OCI-LY3 (cell line): ENCODE results near the gene FREY1.

ENCODE experiments used
- H2AFZ ChIP-seq: fragments of 200-600, 300-600 bp; shearing (Covaris generic); 2 replicates; pipeline ENCODE4 v1.6.0; 2014; ENCODE audit warnings: antibody characterized with exemption, low read depth, low read length
- H3K27ac ChIP-seq: fragments of 200-600, 300-600 bp; sonication (generic); 2 replicates; pipeline ENCODE4 v1.5.1; 2014; ENCODE audit warnings: mild to moderate bottlenecking, low read length, moderate library complexity, mixed read lengths
- H3K27me3 ChIP-seq: fragments of 200-600, 300-600 bp; sonication (generic); 2 replicates; pipeline ENCODE4 v1.6.1; 2014; ENCODE audit warnings: low read depth, low read length, mixed read lengths
- H3K36me3 ChIP-seq: fragments of 200-600, 300-600 bp; sonication (generic); replicated peaks from 2 replicates; pipeline ENCODE3; 2014; ENCODE audit warnings: low read depth, low read length, mixed read lengths
- H3K4me1 ChIP-seq: fragments of 300-600, 200-600 bp; sonication (generic); 2 replicates; pipeline ENCODE4 v1.6.1; 2014; ENCODE audit warnings: low read length, mixed read lengths
- H3K4me2 ChIP-seq: fragments of 200-600, 300-600 bp; sonication (generic); 2 replicates; pipeline ENCODE4 v1.6.1; 2014; ENCODE audit warnings: low read length, mixed read lengths
- H3K4me3 ChIP-seq: fragments of 300-600, 200-600 bp; sonication (generic); 2 replicates; pipeline ENCODE4 v1.5.1; 2014; ENCODE audit warnings: antibody characterized with exemption, mild to moderate bottlenecking, low read length, moderate library complexity
- H3K79me2 ChIP-seq: fragments of 300-600, 200-600 bp; shearing (Covaris generic); 2 replicates; pipeline ENCODE4 v1.6.1; 2014; ENCODE audit warnings: mild to moderate bottlenecking, low read length, mixed read lengths
- H3K9ac ChIP-seq: fragments of 300-600, 200-600 bp; shearing (Covaris generic); 2 replicates; pipeline ENCODE4 v1.6.0; 2014; ENCODE audit warnings: mild to moderate bottlenecking, low read length, moderate library complexity
- H3K9me3 ChIP-seq: fragments of 200-600, 300-600 bp; shearing (Covaris generic); 2 replicates; pipeline ENCODE4 v1.6.1; 2014; ENCODE audit warnings: low read length, mixed read lengths; ENCODE audit not compliant: insufficient read depth
- H4K20me1 ChIP-seq: fragments of 200-600, 300-600 bp; sonication (generic); 2 replicates; pipeline ENCODE4 v1.6.1; 2016; ENCODE audit warnings: low read length, mixed read lengths; ENCODE audit not compliant: insufficient read depth
- EZH2phosphoT487 ChIP-seq: fragments of 200-600 bp; shearing (Covaris generic); IDR thresholded peaks from 2 replicates; pipeline ENCODE4 v1.6.1; 2018; ENCODE audit warnings: antibody characterized with exemption, mixed run types, low read depth
- TF ChIP-seq, protein P1 (sequence below): fragments of 200-600, 300-600 bp; sonication (generic); IDR thresholded peaks from 2 replicates; pipeline ENCODE4 v1.5.1; 2014; ENCODE audit warnings: antibody characterized with exemption, low read length, low read depth

The FREY1 gene

DNA sequence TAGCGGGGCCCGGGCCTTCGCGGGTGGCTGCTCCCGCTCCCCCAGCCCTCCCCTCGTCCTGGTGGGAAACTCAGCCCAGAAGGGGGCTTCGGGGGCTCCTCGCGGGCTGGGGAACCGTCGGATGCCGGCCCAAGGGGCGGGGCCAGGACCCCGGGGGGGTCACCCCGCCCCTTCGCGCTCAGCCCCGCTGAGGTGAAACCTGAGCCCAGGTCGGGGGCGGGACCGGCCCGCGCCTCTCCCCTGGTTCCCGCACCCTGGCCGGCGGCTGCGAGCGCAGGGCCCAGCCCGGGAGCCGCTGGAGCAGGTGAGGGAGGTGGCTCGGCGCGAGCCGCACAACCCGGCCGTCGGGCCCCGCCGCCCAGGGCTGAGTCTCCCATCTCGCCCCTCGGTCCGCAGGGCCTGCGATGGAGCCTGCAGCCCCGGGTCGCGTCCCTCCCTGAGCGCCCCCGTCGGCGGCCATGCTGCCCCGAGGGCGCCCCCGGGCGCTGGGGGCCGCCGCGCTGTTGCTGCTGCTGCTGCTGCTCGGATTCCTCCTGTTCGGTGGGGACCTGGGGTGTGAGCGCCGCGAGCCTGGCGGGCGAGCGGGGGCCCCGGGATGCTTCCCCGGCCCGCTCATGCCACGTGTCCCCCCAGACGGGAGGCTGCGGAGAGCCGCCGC is 15.5 kb upstream of the FREY1 start, which contains the start of gene LARGE2:
Gene LARGE2, plus strand, starts transcription at position 232 of the 658 bp plus-strand sequence. Its CDS starts 227 bp downstream, at position 459.
- H3K79me2 ChIP-seq = peaks cover under 1% of the 10 kb centered on the region; the same call in 1 of the 2 replicates
- H3K27me3 ChIP-seq = no peaks in the 10 kb centered on the region
- H3K4me1 ChIP-seq = 0 out of 2 replicates have a peak, but pooled peaks cover 5% of the 10 kb centered on the region
- no peak within 1 kb of the TSS for H3K27ac ChIP-seq
- H3K36me3 ChIP-seq = no peaks in the 10 kb centered on the region
- H3K4me3 ChIP-seq = peak within 1 kb of the TSS; percentile 57
- H2AFZ ChIP-seq = no peak within 1 kb of the TSS
- H4K20me1 ChIP-seq = no peaks in the 10 kb centered on the region
- TF ChIP-seq, protein P1, sequence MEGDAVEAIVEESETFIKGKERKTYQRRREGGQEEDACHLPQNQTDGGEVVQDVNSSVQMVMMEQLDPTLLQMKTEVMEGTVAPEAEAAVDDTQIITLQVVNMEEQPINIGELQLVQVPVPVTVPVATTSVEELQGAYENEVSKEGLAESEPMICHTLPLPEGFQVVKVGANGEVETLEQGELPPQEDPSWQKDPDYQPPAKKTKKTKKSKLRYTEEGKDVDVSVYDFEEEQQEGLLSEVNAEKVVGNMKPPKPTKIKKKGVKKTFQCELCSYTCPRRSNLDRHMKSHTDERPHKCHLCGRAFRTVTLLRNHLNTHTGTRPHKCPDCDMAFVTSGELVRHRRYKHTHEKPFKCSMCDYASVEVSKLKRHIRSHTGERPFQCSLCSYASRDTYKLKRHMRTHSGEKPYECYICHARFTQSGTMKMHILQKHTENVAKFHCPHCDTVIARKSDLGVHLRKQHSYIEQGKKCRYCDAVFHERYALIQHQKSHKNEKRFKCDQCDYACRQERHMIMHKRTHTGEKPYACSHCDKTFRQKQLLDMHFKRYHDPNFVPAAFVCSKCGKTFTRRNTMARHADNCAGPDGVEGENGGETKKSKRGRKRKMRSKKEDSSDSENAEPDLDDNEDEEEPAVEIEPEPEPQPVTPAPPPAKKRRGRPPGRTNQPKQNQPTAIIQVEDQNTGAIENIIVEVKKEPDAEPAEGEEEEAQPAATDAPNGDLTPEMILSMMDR = no peak
- no peak for TF ChIP-seq EZH2phosphoT487
- peak within 1 kb of the TSS; percentile 48 for H3K4me2 ChIP-seq
- no peak within 1 kb of the TSS for H3K9ac ChIP-seq
- H3K9me3 ChIP-seq = no peaks in the 10 kb centered on the region

DNA sequence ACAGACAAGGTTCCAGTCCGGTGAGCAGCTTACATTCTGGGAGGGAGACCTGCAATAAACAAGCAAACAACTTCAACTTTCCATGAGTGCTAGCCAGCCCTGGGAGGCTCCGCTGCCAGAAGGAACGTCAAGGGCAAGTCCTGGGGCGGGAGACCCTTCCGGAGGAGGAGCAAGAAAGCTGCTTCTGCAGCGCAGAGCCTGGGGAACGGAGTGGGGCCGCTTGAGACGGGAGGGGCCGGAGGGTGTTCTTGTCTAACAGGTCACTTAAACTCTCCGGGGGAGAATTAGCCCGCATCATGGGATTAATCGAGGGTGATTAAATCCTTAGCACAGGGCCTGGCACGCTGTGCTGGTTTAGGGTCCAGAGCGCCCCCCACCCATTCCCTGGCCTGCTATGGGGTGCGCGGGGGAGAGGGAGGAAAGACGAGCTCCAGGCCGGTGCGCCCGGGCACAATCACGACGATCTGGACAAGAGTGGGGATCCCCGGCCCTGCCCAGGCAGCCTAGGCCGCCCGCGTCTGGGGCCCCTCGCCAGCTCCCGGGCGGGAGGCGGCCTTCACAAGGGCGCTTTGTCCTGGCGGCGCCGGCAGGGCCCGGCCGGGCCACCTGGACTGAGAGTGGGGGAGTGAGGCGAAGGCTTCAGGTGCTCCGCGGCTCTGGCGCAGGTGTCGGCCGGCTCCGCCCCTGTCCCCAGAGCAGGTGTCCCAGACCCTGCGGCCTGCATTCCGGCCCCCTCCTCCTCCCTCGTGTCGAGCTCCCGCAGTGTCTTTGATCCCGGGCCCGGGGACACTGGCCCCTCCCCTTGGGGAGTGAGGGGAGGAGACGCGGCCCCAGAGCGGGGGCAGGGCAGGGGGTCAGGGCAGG is 14.7 kb upstream of the FREY1 start:
- peaks cover 8% of the 10 kb centered on the region for H3K79me2 ChIP-seq
- H3K4me1 ChIP-seq = peaks cover 7% of the 10 kb centered on the region; the same call in 1 of the 2 replicates
- H3K4me3 ChIP-seq = peak overlapping the region; percentile 57
- TF ChIP-seq, protein P1 = no peak
- TF ChIP-seq EZH2phosphoT487 = no peak
- H3K27ac ChIP-seq = no peak overlapping the region
- H3K9me3 ChIP-seq = no peaks in the 10 kb centered on the region
- H3K27me3 ChIP-seq = no peaks in the 10 kb centered on the region
- no peak overlapping the region for H2AFZ ChIP-seq
- peak overlapping the region; percentile 48 for H3K4me2 ChIP-seq
- no peak overlapping the region for H3K9ac ChIP-seq
- no peaks in the 10 kb centered on the region for H4K20me1 ChIP-seq
- no peaks in the 10 kb centered on the region for H3K36me3 ChIP-seq

DNA sequence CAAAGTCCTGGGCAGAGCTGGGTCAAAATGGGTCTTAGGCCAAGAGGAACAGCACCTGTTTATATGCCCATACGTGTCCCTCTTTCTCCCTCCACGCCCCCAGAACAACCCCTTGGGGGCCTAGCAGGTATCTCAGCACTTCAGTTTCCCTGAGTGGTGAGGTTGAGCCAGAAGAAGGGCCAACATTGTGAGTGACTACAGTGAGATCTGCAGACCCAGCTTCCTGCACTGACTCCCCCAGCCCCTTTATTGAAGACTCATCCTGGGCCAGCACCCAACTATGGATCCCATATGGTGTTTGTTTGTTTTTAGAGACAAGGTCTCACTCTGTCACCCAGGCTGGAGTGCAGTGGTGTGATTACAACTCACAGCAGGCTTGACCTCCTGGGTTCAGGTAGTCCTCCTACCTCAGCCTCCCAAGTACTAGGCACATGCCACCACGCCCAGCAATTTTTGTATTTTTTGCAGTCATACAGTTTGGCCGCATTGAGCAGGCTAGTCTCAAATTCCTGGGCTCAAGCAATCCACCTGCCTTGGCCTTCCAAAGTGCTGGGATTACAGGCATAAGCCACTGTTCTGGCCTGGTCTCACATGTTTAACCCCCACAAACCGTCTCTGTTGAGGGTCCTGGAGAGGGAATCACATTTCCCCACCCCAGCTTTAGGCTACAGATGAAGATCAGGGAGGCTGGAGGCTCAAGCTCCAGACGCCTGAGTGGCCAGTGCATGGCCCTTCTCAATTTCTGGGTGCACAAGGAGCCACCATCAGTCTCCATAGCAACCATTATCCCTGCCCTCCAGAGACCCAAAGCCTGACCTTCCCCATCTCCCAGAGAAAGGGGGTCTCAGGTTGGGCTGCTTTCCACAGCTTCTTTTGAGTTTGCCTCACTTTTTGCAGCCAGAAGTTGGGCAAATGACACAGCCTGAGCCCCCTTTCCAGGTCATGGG is 13.7 kb upstream of the FREY1 start:
- H3K4me1 ChIP-seq = peaks cover 8% of the 10 kb centered on the region; the same call in 1 of the 2 replicates
- H2AFZ ChIP-seq = no peak overlapping the region
- H4K20me1 ChIP-seq = no peaks in the 10 kb centered on the region
- peaks cover 18% of the 10 kb centered on the region for H3K79me2 ChIP-seq
- no peak overlapping the region for H3K4me3 ChIP-seq
- no peaks in the 10 kb centered on the region for H3K27me3 ChIP-seq
- no peak overlapping the region for H3K9ac ChIP-seq
- no peak for TF ChIP-seq EZH2phosphoT487
- TF ChIP-seq, protein P1 = no peak
- peaks cover 2% of the 10 kb centered on the region for H3K36me3 ChIP-seq
- no peak overlapping the region for H3K27ac ChIP-seq
- H3K9me3 ChIP-seq = no peaks in the 10 kb centered on the region
- no peak overlapping the region for H3K4me2 ChIP-seq
